Activated naive CD8-positive, alpha-beta T cell (primary cell): ENCODE results near the gene FBXL14.
"Not testable (repeated sequence)": the region's sequence is repeated elsewhere in the genome, so short reads cannot be mapped to it uniquely, and the experiment has no call there.

Experiments
- H3K27ac Mint-ChIP-seq: one replicate; pipeline ENCODE4 v1.8.0; 2021; ENCODE audit warnings: mixed read lengths
- H3K27me3 Mint-ChIP-seq: one replicate; pipeline ENCODE4 v1.8.0; 2021; ENCODE audit warnings: mixed read lengths
- H3K36me3 Mint-ChIP-seq: one replicate; pipeline ENCODE4 v1.8.0; 2021; ENCODE audit warnings: mixed read lengths
- H3K4me1 Mint-ChIP-seq: one replicate; pipeline ENCODE4 v1.8.0; 2021; ENCODE audit warnings: low read depth, mixed read lengths
- H3K4me3 Mint-ChIP-seq: one replicate; pipeline ENCODE4 v1.8.0; 2021; ENCODE audit warnings: mild to moderate bottlenecking, mixed read lengths
- H3K9me3 Mint-ChIP-seq: one replicate; pipeline ENCODE4 v1.8.0; 2021; ENCODE audit warnings: low read depth, mixed read lengths

FBXL14 gene

GRCh38 chr12:1608713-1609119 lies 14.3 kb upstream of the FBXL14 start:
- peaks cover 13% of the 10 kb centered on the region for H3K4me1 Mint-ChIP-seq
- no peak overlapping the region for H3K27ac Mint-ChIP-seq
- no peak overlapping the region for H3K4me3 Mint-ChIP-seq
- H3K27me3 Mint-ChIP-seq, result peaks cover 1% of the 10 kb centered on the region
- no peaks in the 10 kb centered on the region for H3K9me3 Mint-ChIP-seq
- no peaks in the 10 kb centered on the region for H3K36me3 Mint-ChIP-seq

- Mint-ChIP-seq H3K27ac (no peak overlapping the region), H3K4me1 (peaks cover 14% of the 10 kb centered on the region), H3K36me3 (no peaks in the 10 kb centered on the region), H3K9me3 (no peaks in the 10 kb centered on the region), H3K4me3 (no peak overlapping the region), H3K27me3 (peaks cover 1% of the 10 kb centered on the region)
Measured at GRCh38 chr12:1607940-1608712, 13.7 kb upstream of the FBXL14 start.

GRCh38 chr12:1606021-1606622 lies 11.7 kb upstream of the FBXL14 start:
- H3K4me3 Mint-ChIP-seq, result peak overlapping the region; percentile 81
- no peaks in the 10 kb centered on the region for H3K36me3 Mint-ChIP-seq
- H3K4me1 Mint-ChIP-seq, result peaks cover 30% of the 10 kb centered on the region
- H3K27ac Mint-ChIP-seq, result no peak overlapping the region
- H3K9me3 Mint-ChIP-seq, result no peaks in the 10 kb centered on the region
- peaks cover 1% of the 10 kb centered on the region for H3K27me3 Mint-ChIP-seq

- H3K4me1 Mint-ChIP-seq, result peaks cover 34% of the 10 kb centered on the region
- H3K4me3 Mint-ChIP-seq, result peak overlapping the region; percentile 81
- H3K27me3 Mint-ChIP-seq, result no peaks in the 10 kb centered on the region
- peak overlapping the region; percentile 3 for H3K27ac Mint-ChIP-seq
- H3K9me3 Mint-ChIP-seq, result no peaks in the 10 kb centered on the region
- H3K36me3 Mint-ChIP-seq, result no peaks in the 10 kb centered on the region
Measured at GRCh38 chr12:1605129-1606020, 11.0 kb upstream of the FBXL14 start.

GRCh38 chr12:1604464-1604863 lies 10.1 kb upstream of the FBXL14 start:
- H3K4me1 Mint-ChIP-seq, result peaks cover 34% of the 10 kb centered on the region
- H3K9me3 Mint-ChIP-seq, result no peaks in the 10 kb centered on the region
- no peaks in the 10 kb centered on the region for H3K36me3 Mint-ChIP-seq
- no peak overlapping the region for H3K4me3 Mint-ChIP-seq
- H3K27ac Mint-ChIP-seq, result no peak overlapping the region
- H3K27me3 Mint-ChIP-seq, result no peaks in the 10 kb centered on the region

GRCh38 chr12:1603269-1603993 lies 9.1 kb upstream of the FBXL14 start:
- Mint-ChIP-seq H3K27me3 (no peaks in the 10 kb centered on the region), H3K4me1 (peaks cover 34% of the 10 kb centered on the region), H3K36me3 (no peaks in the 10 kb centered on the region), H3K9me3 (no peaks in the 10 kb centered on the region), H3K4me3 (peak overlapping the region; percentile 68), H3K27ac (peak overlapping the region; percentile 58)

- not testable (repeated sequence) for H3K27me3 Mint-ChIP-seq, H3K36me3 Mint-ChIP-seq, H3K9me3 Mint-ChIP-seq
- H3K4me3 Mint-ChIP-seq, result peak overlapping the region; percentile 91
- H3K4me1 Mint-ChIP-seq, result peaks cover 34% of the 10 kb centered on the region
- peak overlapping the region; percentile 93 for H3K27ac Mint-ChIP-seq
Measured at GRCh38 chr12:1602706-1603105, 8.3 kb upstream of the FBXL14 start.

- Mint-ChIP-seq H3K4me3 (no peak overlapping the region), H3K9me3 (no peaks in the 10 kb centered on the region), H3K27ac (no peak overlapping the region), H3K27me3 (no peaks in the 10 kb centered on the region), H3K4me1 (peaks cover 36% of the 10 kb centered on the region), H3K36me3 (no peaks in the 10 kb centered on the region)
Measured at GRCh38 chr12:1598757-1599156, 4.4 kb upstream of the FBXL14 start.

GRCh38 chr12:1595690-1596347 lies 1.4 kb upstream of the FBXL14 start:
- Mint-ChIP-seq H3K27ac (peak overlapping the region; percentile 85), H3K4me1 (peaks cover 39% of the 10 kb centered on the region), H3K4me3 (peak overlapping the region; percentile 95), H3K36me3 (peaks cover 2% of the 10 kb centered on the region), H3K27me3 (no peaks in the 10 kb centered on the region), H3K9me3 (no peaks in the 10 kb centered on the region)

- Mint-ChIP-seq H3K4me3 (peak overlapping the region; percentile 95), H3K9me3 (no peaks in the 10 kb centered on the region), H3K27ac (peak overlapping the region; percentile 85), H3K27me3 (no peaks in the 10 kb centered on the region), H3K4me1 (peaks cover 45% of the 10 kb centered on the region), H3K36me3 (peaks cover 3% of the 10 kb centered on the region)
Measured at GRCh38 chr12:1595026-1595561, 713 bp upstream of the FBXL14 start.

- peaks cover 53% of the 10 kb centered on the region for H3K4me1 Mint-ChIP-seq
- H3K27ac Mint-ChIP-seq, result no peak overlapping the region
- H3K36me3 Mint-ChIP-seq, result peaks cover 3% of the 10 kb centered on the region
- no peaks in the 10 kb centered on the region for H3K27me3 Mint-ChIP-seq
- no peaks in the 10 kb centered on the region for H3K9me3 Mint-ChIP-seq
- peak overlapping the region; percentile 94 for H3K4me3 Mint-ChIP-seq
Measured at GRCh38 chr12:1594006-1594260, 448 bp downstream of the FBXL14 start.

GRCh38 chr12:1593174-1594005 lies 991 bp downstream of the FBXL14 start:
- peaks cover 58% of the 10 kb centered on the region for H3K4me1 Mint-ChIP-seq
- H3K4me3 Mint-ChIP-seq, result peak overlapping the region; percentile 94
- H3K36me3 Mint-ChIP-seq, result peaks cover 3% of the 10 kb centered on the region
- H3K27ac Mint-ChIP-seq, result peak overlapping the region; percentile 88
- H3K27me3 Mint-ChIP-seq, result no peaks in the 10 kb centered on the region
- H3K9me3 Mint-ChIP-seq, result no peaks in the 10 kb centered on the region

GRCh38 chr12:1592444-1593173 lies 1.8 kb downstream of the FBXL14 start:
- peaks cover 66% of the 10 kb centered on the region for H3K4me1 Mint-ChIP-seq
- peaks cover 3% of the 10 kb centered on the region for H3K36me3 Mint-ChIP-seq
- H3K9me3 Mint-ChIP-seq, result no peaks in the 10 kb centered on the region
- peak overlapping the region; percentile 94 for H3K4me3 Mint-ChIP-seq
- H3K27me3 Mint-ChIP-seq, result no peaks in the 10 kb centered on the region
- H3K27ac Mint-ChIP-seq, result peak overlapping the region; percentile 88
